GM23338 (cell line): Measurements from ENCODE around the gene NRCAM. TPM values are rescaled to one million over a fixed set of nuclear protein-coding genes. Genes with fewer than 3 reads are reported as not detected.

Experiments
- CREB1 ChIP-seq: fragments of 250-450 bp; sonication (Bioruptor Pico); IDR thresholded peaks from 2 replicates; pipeline ENCODE4 v1.5.0; 2020; ENCODE audit warnings: low read depth, mild to moderate bottlenecking, moderate library complexity
- NANOG ChIP-seq: IDR thresholded peaks from 2 replicates; pipeline ENCODE4 v1.6.1; 2016; ENCODE audit warnings: antibody characterized with exemption, borderline replicate concordance
- ZNF331 ChIP-seq: fragments of 250-450 bp; sonication (Bioruptor Pico); IDR thresholded peaks from 2 replicates; pipeline ENCODE4 v1.5.0; 2020; ENCODE audit warnings: low read depth, mild to moderate bottlenecking, moderate library complexity
- polyA plus RNA-seq: library from polyadenylated mRNA; unstranded; fragments of >200 nt; fragmentation: Nextera tagmentation; extraction: Ambion mirVana; gene quantifications from 2 replicates; pipeline ENCODE4 v1.2.1, GENCODE V29; 2016
- total RNA-seq: library from RNA; depleted of rRNA; stranded (reverse); fragments of >200 nt; shearing (Covaris generic); gene quantifications from 2 replicates; pipeline ENCODE4 v1.2.3, GENCODE V29; 2014
- TF ChIP-seq, protein P1 (sequence below): fragments of 250-450 bp; sonication (Bioruptor Pico); IDR thresholded peaks from 2 replicates; pipeline ENCODE4 v1.5.0; 2020; ENCODE audit warnings: mild to moderate bottlenecking, moderate library complexity
- TF ChIP-seq, protein P2 (sequence below): IDR thresholded peaks from one replicate; pipeline ENCODE4 v1.6.1; 2018; ENCODE audit warnings: antibody characterized with exemption; ENCODE audit not compliant: unreplicated experiment
- TF ChIP-seq, protein P3 (sequence below): IDR thresholded peaks from 2 replicates; pipeline ENCODE4 v1.6.1; 2016; ENCODE audit warnings: antibody characterized with exemption

The NRCAM gene
- total and polyA plus RNA-seq, 2 experiments from 2014 or later, result 2.5 to 6.8 TPM

DNA sequence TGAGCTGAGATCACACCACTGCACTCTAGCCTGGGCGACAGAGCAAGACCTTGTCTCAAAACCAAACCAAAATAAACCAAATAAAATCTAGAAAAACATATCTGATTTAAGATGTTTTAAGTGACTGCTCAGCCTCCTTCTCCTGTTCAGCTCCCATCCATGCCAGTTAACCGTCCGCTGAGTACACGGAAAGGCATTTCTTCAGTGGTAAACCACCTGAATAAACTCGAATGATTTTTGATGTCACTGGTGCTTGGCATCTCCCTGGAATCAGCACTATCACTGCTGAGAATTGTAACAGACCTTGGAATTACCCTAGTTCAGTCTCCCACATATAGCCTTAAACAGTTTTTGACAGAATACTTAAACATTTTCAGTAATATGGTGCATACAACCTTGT lies 24.1 kb upstream of the NRCAM start (continued):
- TF ChIP-seq, protein P1, sequence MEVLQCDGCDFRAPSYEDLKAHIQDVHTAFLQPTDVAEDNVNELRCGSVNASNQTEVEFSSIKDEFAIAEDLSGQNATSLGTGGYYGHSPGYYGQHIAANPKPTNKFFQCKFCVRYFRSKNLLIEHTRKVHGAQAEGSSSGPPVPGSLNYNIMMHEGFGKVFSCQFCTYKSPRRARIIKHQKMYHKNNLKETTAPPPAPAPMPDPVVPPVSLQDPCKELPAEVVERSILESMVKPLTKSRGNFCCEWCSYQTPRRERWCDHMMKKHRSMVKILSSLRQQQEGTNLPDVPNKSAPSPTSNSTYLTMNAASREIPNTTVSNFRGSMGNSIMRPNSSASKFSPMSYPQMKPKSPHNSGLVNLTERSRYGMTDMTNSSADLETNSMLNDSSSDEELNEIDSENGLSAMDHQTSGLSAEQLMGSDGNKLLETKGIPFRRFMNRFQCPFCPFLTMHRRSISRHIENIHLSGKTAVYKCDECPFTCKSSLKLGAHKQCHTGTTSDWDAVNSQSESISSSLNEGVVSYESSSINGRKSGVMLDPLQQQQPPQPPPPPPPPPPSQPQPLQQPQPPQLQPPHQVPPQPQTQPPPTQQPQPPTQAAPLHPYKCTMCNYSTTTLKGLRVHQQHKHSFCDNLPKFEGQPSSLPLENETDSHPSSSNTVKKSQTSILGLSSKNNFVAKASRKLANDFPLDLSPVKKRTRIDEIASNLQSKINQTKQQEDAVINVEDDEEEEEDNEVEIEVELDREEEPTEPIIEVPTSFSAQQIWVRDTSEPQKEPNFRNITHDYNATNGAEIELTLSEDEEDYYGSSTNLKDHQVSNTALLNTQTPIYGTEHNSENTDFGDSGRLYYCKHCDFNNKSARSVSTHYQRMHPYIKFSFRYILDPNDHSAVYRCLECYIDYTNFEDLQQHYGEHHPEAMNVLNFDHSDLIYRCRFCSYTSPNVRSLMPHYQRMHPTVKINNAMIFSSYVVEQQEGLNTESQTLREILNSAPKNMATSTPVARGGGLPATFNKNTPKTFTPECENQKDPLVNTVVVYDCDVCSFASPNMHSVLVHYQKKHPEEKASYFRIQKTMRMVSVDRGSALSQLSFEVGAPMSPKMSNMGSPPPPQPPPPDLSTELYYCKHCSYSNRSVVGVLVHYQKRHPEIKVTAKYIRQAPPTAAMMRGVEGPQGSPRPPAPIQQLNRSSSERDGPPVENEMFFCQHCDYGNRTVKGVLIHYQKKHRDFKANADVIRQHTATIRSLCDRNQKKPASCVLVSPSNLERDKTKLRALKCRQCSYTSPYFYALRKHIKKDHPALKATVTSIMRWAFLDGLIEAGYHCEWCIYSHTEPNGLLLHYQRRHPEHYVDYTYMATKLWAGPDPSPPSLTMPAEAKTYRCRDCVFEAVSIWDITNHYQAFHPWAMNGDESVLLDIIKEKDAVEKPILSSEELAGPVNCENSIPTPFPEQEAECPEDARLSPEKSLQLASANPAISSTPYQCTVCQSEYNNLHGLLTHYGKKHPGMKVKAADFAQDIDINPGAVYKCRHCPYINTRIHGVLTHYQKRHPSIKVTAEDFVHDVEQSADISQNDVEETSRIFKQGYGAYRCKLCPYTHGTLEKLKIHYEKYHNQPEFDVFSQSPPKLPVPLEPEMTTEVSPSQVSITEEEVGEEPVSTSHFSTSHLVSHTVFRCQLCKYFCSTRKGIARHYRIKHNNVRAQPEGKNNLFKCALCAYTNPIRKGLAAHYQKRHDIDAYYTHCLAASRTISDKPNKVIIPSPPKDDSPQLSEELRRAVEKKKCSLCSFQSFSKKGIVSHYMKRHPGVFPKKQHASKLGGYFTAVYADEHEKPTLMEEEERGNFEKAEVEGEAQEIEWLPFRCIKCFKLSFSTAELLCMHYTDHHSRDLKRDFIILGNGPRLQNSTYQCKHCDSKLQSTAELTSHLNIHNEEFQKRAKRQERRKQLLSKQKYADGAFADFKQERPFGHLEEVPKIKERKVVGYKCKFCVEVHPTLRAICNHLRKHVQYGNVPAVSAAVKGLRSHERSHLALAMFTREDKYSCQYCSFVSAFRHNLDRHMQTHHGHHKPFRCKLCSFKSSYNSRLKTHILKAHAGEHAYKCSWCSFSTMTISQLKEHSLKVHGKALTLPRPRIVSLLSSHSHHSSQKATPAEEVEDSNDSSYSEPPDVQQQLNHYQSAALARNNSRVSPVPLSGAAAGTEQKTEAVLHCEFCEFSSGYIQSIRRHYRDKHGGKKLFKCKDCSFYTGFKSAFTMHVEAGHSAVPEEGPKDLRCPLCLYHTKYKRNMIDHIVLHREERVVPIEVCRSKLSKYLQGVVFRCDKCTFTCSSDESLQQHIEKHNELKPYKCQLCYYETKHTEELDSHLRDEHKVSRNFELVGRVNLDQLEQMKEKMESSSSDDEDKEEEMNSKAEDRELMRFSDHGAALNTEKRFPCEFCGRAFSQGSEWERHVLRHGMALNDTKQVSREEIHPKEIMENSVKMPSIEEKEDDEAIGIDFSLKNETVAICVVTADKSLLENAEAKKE, result no peak
- TF ChIP-seq NANOG, result no peak
- no peak for TF ChIP-seq CREB1 (CRISPR knock-in tag)
- no peak for TF ChIP-seq ZNF331 (CRISPR knock-in tag)
- TF ChIP-seq, protein P2, sequence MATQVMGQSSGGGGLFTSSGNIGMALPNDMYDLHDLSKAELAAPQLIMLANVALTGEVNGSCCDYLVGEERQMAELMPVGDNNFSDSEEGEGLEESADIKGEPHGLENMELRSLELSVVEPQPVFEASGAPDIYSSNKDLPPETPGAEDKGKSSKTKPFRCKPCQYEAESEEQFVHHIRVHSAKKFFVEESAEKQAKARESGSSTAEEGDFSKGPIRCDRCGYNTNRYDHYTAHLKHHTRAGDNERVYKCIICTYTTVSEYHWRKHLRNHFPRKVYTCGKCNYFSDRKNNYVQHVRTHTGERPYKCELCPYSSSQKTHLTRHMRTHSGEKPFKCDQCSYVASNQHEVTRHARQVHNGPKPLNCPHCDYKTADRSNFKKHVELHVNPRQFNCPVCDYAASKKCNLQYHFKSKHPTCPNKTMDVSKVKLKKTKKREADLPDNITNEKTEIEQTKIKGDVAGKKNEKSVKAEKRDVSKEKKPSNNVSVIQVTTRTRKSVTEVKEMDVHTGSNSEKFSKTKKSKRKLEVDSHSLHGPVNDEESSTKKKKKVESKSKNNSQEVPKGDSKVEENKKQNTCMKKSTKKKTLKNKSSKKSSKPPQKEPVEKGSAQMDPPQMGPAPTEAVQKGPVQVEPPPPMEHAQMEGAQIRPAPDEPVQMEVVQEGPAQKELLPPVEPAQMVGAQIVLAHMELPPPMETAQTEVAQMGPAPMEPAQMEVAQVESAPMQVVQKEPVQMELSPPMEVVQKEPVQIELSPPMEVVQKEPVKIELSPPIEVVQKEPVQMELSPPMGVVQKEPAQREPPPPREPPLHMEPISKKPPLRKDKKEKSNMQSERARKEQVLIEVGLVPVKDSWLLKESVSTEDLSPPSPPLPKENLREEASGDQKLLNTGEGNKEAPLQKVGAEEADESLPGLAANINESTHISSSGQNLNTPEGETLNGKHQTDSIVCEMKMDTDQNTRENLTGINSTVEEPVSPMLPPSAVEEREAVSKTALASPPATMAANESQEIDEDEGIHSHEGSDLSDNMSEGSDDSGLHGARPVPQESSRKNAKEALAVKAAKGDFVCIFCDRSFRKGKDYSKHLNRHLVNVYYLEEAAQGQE, result no peak
- TF ChIP-seq, protein P3, sequence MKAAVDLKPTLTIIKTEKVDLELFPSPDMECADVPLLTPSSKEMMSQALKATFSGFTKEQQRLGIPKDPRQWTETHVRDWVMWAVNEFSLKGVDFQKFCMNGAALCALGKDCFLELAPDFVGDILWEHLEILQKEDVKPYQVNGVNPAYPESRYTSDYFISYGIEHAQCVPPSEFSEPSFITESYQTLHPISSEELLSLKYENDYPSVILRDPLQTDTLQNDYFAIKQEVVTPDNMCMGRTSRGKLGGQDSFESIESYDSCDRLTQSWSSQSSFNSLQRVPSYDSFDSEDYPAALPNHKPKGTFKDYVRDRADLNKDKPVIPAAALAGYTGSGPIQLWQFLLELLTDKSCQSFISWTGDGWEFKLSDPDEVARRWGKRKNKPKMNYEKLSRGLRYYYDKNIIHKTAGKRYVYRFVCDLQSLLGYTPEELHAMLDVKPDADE, result no peak
